UCSD-AML1 (cell line): Measurements from ENCODE around the gene TMIGD1.

Experiments used
- DNase-seq: peaks from one replicate; lab custom pipeline; 2025; ENCODE audit not compliant: unreplicated experiment; lab: John Stamatoyannopoulos, UW

Gene TMIGD1, protein sequence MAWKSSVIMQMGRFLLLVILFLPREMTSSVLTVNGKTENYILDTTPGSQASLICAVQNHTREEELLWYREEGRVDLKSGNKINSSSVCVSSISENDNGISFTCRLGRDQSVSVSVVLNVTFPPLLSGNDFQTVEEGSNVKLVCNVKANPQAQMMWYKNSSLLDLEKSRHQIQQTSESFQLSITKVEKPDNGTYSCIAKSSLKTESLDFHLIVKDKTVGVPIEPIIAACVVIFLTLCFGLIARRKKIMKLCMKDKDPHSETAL

DNA sequence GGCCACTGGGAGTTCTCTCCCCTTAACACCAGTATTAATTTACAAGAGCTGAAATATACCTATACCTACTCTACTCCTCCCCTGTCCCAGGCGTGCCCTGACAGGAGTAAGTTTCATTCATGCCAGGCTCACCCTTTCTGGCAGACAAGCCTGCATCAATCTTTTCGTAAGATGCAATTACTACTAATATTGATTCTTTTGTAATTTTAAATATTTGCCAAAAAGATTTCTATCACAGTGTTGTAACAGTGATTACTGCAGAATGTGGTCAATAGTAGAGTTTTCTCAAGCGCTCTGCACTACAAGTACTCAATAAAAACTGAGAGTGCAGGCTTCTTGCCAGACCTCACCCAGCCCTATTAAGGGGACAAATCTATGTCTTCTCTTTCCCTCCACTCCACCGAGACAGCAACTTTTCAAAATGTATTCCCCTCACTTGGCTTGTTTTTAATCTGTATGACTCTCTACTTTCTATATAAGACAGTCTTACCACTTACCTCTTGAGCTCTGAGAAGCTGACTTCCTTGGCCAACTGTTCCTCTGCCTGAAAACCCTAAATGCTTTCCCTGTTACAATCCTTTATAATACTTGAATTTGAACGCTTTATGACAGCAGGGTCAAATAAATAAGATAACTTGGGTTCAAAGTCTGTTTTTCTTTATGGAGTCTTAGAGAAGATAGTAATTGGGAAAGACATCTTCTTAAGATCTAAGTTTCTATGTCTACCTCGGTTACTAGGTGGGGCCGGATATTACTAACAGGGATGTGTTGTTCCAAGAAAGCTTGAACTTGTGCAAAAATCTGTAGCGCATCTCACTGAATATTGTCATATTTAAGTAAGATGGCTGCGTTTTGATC, at the start of gene TMIGD1:
Gene TMIGD1, minus strand, starts transcription at position 555 of the 858 bp plus-strand sequence. CDS start 1,924 bp downstream, outside the sequence.
- DNase-seq = no peak

DNA sequence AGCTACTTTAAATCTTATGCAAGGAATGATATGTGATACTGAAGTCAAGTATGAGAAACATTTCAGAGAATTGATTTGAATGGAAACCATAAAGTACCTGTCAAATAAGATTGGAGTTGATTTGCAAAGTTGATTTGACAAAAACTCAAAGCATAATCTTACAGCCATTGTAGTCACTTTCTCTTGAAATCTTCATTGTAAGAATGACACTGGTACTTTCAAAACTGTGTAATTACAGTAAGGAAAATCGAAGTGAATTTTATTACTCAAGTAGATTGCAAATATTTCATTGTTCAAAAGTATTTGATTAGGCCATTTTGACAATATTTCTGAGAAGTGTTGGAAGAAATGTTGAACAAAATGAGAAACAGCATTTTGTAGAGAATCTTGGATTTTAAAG, 48.5 kb upstream of the TMIGD1 start:
- no peak for DNase-seq

DNA sequence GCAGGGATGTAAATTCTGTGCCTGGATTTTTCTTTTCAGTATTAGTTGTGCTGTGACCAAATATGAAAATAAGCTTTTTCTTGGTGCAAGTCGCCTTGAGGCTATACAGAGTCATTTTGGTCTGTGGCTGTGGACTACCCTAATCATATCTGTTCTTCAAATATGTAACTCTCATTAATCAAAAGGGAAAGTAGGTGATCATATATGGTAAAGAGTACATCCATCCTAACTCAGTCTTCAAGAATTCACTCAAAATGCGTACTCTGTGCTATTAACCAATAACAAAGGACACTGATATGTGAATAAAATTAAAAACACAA, 47.4 kb upstream of the TMIGD1 start:
- DNase-seq = no peak

DNA sequence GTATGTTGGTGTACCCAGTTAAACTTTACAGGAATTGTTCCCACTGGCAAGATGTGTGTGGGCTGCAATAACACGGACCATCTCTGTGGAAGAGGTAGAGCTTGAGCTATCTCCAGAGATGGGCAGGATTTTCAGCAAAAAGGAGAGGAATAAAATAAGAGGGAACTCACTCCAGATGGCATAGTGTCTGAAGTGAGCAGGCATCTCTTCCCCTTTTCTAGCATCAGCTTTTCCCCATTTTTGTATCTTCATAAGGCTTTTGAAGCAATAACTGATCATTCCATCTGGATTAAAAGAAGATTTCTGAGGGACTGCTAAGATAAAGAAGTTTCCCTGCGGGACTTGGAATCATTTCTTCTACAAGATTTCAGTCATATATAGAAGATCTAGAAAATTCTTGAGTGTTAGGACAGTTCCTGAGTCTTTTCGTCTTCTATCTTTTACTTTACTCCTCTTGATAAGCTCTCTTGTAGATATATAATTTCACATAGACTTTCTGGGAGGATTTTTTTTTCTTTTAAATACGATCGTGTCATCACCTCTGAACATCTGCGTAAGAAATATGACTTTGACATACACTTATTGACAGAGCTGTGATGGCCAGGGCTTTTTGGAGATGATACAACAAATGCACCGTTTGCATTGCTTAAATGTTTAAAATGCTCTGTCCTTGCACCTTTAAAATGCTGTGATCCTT, 46.9 kb upstream of the TMIGD1 start:
- DNase-seq = no peak

DNA sequence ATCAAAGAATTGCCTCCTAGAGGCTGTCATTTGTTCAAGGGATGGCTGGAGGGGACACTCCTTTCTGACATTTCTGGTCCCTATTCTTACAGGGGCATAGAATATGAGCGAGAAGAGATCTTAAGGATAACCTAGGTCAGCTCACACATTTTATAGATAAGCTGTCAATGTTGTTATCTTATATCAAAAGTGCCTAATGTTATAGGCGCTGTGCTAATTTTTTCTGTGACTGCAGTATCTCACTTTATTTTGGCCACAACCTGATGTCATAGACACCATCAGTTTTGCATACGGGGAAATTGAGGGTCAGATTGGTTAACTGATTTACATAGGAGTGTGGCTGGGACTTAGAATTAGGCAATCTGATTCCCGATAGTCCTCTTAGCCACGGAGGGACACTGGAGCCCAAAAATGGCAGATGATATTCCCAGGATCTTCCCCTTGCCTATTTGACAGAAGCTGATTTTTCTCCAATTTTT, 46.1 kb upstream of the TMIGD1 start:
- no peak for DNase-seq

DNA sequence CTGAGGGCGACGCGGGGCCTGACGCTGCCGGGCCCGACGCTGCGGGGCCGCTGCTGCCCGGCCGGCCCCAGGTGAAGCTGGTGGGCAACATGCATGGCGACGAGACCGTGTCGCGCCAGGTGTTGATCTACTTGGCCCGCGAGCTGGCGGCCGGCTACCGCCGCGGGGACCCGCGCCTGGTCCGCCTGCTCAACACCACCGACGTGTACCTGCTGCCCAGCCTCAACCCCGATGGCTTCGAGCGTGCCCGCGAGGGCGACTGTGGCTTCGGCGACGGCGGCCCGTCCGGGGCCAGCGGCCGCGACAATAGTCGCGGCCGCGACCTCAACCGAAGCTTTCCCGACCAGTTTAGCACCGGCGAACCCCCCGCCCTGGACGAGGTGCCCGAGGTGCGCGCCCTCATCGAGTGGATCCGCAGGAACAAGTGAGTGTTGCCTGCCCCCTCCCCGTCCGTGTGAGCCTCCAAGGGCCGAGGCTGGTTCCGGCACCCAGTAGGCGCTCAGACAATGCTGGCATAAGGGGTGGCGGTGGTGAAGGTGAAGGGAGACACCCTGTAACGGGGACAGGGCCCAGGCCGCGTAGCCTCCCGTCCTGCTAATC, 45.5 kb upstream of the TMIGD1 start:
- no peak for DNase-seq

DNA sequence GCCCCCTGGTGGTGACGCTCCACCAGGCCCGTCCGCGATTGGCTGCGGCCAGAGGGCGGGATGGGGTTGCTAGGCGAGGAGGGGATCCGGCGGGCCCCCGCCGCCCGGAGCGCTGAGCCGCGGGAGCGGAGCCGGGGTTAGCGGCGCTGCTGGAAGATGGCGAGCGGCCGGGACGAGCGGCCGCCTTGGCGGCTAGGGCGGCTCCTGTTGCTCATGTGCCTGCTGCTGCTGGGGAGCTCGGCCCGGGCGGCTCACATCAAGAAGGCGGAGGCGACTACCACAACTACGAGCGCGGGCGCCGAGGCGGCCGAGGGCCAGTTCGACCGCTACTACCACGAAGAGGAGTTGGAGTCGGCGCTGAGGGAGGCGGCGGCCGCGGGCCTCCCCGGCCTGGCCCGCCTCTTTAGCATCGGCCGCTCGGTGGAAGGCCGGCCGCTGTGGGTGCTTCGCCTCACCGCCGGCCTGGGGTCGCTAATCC, 45.0 kb upstream of the TMIGD1 start, which contains the start of gene CPD:
Gene CPD, plus strand, starts transcription at position 103 of the 478 bp plus-strand sequence. Its CDS starts 54 bp downstream, at position 157.
- peak; percentile 94 for DNase-seq

DNA sequence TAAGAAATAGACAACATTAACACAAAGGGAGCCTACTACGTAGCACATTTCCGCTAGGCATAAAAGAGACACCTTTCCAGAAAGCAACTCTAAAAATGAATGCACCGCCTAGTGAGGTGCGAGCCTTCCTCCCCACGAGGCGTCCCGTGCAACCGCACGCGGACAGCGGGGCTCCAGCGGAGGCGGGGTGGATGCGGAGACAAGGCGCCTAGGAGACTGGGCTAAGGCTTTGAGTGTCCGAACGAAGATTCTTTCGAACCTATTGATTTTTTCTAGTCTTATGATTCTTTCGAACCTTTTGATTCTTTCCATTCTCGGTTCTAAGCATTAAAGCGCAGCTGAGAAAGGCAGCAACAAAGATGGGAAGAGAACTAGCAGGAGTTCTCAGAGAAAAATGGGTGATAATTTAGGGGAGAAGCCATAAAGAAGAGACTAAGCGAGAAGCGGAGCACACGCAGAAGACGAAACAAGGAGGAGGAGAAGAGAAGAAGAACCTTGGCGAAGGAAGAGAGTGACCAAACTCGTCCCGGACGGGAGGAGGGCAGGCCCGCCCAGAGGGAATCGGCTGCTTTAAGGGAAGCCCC, 44.5 kb upstream of the TMIGD1 start:
- DNase-seq = no peak

DNA sequence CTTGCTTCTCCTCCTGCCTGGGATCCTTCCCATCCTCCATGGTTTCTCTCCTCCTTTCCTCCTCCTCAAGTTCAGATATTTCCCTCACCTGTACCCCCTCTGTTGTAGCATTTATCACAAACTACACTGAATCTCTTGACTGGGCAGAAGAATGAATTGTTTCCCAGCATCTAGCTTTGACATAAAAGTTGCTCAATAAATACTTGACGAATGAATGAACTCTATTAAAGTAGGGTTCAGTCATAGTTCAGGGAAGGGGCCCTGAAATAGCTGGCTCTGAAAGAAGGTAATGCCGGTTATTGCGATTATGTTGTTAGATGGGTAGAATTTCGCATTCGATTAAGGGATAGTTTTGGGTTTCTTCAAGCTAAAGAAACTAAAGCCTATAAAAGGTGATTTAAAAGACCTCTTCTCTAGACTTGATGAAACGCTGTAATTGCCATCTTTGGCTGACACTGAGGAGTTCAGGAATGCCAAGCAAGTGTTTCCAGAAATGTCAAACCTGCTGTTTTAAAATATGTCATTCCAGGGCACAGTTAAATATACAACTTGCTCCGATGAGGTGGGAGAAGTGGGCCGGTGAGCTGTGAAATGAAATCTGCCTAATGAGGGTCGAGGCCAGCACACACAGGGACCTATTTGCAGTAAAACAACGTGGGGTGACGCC, 43.9 kb upstream of the TMIGD1 start:
- DNase-seq = no peak

DNA sequence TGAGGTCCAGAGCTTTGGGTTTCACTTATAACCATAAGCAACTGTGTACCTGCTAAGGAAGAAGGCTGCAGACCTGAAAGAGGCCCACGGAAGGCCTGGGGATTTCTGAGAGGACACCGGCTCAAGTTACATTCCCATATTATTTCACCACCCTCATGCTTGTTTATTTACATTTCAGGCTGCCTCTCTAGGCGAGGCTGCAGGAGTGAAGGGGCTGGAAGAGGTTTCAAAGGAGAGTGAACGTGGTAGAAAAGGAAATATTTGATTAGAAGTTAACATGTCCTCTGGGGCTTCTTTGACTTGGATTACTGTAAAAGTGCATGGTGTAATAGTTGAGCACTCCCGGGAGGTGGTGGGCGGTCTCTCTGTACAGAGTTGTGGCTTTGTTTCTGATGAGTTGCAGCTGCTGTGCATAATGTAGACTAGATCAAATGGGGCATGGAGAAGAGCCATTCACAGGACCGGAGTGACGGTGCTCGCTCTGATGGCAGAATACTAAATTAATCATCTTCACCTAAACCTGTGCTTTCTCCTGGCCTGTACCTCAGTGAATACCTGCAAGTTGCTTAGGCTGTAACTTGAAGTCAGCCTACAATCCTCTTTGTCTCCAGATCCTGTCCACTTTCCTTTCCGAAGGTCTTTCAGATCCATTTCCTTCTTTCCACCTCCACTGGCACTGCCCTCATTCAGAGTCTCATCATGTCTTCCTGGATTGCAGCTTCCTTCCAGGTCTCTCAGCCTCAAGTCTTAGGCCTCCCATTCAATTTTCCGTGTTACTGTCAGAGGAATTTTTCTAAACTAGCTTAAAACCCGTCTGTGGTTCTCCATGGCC, 43.0 kb upstream of the TMIGD1 start:
- DNase-seq = no peak

DNA sequence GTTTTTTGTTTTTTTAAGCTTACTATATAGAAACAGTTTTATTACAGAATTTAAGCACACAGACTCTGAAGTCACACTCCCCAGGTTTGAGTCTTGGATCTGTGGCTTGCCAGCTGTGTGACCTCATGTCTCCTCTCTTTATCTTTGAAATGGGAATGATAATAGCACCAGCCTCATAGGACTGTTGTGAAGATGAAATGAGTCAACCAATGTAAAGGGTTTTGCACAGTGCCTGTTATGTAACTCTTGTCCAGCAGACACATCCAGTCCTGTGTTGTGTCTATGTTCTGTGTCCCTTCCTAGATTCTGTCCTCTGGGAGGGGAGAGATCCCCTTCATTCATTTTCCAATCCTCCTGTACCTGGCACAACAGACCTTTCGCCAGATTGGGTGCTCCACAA, 41.8 kb upstream of the TMIGD1 start:
- no peak for DNase-seq

DNA sequence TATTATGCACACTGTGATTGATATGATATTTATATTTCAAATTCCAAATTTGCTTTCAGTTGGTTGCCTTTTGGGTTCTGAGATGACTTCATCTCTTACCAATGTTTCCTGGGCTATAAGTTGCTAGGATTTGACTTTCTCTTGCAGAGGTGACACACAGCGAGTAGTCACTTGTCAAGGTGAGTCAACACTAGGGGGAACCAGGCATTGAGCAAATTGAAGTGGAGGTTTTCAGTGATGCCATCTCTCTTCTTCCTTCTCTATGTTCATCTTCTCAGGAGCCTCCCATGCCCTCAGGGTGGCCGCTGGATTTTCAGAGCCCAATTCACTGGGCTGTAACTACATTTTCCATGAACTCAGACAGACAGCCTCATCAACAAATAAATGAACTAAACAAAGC, 38.9 kb upstream of the TMIGD1 start:
- DNase-seq = no peak

DNA sequence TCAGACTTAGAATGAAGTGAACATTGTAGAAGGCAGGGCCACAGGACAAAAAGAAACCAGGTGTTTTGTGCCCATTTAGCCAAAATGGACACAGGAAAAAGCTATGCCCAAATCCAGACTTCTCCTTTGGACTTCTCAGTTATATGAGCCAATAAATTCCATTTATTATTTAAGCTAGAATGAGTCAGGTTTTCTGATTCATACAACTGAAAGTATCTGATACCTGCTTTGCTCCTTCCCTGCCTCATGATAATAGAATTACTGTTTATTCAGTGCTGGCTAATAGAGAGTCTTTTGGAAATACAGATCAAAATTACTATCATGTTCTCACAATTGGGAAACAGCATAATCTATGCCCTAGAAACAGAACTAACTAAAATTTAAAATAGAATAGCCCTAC, 36.1 kb upstream of the TMIGD1 start:
- no peak for DNase-seq

DNA sequence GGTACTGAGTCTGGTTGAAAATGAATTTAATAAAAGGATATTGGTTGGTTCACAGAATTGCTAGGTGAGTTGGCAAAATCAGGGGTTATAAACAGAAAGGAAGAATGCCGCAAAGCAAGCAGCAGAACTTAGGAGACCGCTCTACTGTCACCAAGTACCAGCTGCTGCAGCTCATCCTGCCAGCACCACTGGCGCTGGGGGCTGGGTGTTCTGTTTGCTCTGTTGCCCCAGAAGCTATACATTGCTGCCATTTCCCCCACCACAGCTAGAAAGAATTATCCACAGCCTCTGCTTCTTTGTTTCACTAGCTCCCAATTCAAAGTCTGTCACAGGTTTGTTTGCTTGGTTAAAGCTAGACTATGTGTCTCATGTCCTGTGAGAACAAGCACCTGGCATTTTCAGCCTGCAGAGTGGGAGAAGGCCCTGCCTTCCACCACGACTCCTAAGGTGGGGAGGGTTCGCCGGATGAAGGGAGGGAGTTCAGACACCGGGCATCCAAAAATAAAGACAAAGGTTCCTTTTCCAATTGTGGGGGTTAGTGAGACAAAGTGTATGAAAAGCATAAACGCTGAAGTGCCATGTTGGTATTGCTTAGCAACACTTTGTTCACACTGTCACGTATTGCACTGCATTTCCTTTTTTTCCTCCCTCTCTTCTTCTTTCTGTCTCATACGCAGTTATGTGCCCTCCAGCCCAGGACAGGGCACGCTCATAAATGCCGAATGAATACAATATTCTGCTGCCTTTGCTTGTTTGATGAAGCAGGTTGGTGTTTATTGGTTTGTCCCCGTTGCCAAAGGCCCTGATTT, 35.3 kb upstream of the TMIGD1 start:
- DNase-seq = no peak

DNA sequence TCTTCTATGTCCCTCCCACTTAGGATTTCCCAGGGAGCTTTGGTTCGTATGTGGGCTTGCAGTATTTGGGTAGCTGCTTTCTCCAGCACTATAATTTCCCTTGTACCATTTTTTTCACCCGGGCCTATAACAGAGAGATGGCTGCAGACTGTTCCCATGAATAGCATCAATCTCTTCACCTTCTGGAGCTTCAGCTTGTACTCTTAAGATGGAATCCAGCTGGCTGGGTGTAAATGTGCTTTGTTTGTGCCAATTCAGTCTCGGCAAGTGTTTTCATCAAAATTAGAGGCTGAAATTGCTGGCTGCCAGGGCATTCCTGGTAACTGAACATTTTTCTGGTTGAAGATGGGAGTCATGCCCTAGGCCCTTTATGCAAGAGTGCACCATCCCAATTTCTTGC, 32.7 kb upstream of the TMIGD1 start:
- no peak for DNase-seq

DNA sequence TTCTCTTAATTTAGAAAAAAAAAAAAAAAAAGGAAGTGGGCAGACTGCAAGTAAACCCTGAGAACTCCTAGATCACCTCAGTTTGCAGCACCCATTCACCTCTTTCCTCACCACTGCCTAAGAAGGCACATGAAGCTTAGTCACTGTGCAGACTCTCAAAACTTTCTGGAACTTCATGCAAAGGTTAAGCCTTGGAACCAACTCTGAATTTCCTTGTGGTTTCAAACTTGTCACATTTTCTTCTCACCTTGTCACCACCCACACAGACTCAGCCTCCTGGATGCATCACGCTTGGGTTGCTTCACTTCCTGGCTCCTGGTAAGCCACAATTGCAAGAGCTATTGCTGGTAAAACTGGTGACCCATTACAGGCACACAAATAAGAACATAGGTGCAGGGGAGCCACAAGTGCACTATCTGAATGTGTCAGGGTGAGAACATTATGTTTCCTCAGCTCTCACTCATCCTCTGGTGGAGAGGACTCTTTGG, 29.9 kb upstream of the TMIGD1 start:
- DNase-seq = peak; percentile 30

DNA sequence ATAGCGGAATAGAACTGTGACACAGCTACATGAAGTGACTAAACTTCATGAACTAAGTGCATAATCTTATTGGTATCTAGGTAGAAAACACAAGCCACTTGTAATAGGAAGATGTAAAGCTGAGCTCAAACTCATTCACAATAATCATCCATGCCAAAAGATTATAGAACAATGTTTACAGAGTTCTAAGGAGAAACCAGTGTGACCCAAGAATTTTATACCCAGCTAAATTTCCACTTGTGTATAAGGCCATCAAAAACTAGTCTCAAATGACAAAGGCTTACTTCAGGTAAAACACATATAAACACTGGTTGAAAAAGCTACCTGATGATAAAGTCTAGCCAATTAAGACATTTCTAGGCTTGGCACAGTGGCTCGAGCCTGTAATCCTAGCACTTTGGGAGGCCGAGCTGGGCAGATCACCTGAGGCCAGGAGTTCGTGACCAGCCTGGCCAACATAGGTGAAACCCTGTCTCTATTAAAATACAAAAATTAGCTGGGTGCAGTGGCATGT, 28.0 kb upstream of the TMIGD1 start:
- no peak for DNase-seq
